HFF-Myc (cell line): ENCODE measurements around the gene LDLRAD4.

Experiments used
- DNase-seq: peaks from one replicate; pipeline ENCODE4 v3.0.0-alpha.2; 2011; ENCODE audit warnings: low read depth; ENCODE audit errors: extremely low read depth
- H3K4me3 ChIP-seq: replicated peaks from 2 replicates; pipeline ENCODE4 v1.5.1; 2011; ENCODE audit warnings: low read depth, mild to moderate bottlenecking, control low read depth, low read length
- TF ChIP-seq, protein P1 (sequence below): IDR thresholded peaks from 2 replicates; pipeline ENCODE4 v1.5.1; 2012; ENCODE audit warnings: mild to moderate bottlenecking, low read depth, low read length, control low read depth; ENCODE audit errors: missing control alignments

LDLRAD4 gene

DNA sequence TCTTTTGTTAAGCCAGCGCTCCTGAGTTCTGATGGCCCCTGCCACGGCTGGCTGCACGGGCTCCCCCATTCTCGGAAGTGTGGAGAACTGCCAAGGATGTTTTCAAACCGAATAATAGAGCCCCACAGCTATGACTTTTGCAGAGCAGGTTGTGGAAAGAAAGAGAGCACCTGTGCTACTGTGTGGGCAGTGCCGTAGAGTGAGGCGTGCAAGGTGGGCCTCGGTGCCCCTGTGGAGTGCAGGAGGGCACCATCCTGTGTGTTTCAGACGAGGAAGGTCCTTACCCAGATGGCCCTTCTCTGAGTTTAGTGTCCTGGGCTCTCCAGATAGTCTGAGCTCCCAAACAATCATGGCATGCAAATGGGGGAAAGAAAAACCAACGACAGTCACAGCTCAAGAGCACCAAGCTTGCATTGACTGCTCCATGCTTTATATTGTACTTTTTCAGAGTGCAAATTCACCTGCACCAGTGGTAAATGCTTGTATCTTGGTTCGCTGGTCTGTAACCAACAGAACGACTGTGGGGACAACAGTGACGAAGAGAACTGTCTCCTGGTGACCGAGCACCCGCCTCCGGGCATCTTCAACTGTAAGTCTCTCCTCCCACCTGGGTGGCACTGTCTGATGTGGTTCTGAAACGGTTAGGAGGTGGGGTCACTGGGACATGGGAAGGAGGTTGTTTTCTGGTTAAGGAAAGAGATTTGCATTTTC lies 219.4 kb downstream of the LDLRAD4 start:
- H3K4me3 ChIP-seq, result no peak overlapping the region
- TF ChIP-seq, protein P1, sequence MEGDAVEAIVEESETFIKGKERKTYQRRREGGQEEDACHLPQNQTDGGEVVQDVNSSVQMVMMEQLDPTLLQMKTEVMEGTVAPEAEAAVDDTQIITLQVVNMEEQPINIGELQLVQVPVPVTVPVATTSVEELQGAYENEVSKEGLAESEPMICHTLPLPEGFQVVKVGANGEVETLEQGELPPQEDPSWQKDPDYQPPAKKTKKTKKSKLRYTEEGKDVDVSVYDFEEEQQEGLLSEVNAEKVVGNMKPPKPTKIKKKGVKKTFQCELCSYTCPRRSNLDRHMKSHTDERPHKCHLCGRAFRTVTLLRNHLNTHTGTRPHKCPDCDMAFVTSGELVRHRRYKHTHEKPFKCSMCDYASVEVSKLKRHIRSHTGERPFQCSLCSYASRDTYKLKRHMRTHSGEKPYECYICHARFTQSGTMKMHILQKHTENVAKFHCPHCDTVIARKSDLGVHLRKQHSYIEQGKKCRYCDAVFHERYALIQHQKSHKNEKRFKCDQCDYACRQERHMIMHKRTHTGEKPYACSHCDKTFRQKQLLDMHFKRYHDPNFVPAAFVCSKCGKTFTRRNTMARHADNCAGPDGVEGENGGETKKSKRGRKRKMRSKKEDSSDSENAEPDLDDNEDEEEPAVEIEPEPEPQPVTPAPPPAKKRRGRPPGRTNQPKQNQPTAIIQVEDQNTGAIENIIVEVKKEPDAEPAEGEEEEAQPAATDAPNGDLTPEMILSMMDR, result no peak
- no peak for DNase-seq

DNA sequence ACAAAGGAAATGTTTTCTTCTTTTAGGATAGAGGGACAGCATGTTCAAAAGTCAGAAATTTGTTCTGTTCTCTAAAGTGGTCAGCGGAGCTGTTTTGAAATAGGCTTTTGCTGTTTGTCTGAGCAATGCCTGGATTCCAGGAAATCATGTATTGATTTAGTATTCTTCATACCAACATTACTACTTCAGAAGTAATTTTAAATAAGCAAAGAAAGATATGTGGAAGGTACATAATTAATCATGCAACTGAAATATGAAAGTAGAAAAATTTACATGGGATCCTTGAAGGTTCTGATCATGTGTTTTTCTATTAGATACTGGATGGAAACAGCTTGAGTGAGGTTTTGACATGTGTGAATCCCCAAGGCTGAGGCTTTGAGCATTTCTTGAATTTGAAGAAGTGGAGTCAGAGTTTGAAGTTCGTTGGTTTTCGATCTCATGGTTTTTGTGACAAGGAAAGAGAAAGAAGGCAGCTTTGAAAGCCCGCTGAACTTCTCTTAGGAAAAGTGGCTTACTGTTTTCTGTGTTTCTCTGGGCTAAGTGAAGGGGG lies 220.0 kb downstream of the LDLRAD4 start:
- DNase-seq, result no peak
- TF ChIP-seq, protein P1, result no peak
- H3K4me3 ChIP-seq, result no peak overlapping the region

DNA sequence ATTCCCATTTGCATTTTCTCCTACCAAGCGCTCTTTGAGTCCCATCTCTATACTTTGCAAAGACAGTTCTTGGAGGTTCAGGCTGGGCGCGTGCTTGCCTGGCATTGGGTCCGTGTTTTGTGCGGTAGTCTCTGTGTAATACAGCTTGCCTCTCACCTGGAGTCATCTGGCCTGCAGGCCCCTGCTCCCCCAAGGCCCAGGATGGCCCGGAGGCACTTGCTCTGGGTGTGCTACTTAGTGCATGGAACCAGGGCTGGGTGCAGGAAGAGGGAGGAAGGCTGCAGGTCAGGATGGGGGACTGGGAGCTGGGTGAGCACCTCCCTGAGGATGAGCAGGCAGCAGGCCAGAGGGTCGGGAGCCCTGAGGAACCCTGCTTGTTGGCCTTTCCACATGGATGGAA lies 220.9 kb downstream of the LDLRAD4 start:
- TF ChIP-seq, protein P1, result no peak
- DNase-seq, result no peak
- no peak overlapping the region for H3K4me3 ChIP-seq

DNA sequence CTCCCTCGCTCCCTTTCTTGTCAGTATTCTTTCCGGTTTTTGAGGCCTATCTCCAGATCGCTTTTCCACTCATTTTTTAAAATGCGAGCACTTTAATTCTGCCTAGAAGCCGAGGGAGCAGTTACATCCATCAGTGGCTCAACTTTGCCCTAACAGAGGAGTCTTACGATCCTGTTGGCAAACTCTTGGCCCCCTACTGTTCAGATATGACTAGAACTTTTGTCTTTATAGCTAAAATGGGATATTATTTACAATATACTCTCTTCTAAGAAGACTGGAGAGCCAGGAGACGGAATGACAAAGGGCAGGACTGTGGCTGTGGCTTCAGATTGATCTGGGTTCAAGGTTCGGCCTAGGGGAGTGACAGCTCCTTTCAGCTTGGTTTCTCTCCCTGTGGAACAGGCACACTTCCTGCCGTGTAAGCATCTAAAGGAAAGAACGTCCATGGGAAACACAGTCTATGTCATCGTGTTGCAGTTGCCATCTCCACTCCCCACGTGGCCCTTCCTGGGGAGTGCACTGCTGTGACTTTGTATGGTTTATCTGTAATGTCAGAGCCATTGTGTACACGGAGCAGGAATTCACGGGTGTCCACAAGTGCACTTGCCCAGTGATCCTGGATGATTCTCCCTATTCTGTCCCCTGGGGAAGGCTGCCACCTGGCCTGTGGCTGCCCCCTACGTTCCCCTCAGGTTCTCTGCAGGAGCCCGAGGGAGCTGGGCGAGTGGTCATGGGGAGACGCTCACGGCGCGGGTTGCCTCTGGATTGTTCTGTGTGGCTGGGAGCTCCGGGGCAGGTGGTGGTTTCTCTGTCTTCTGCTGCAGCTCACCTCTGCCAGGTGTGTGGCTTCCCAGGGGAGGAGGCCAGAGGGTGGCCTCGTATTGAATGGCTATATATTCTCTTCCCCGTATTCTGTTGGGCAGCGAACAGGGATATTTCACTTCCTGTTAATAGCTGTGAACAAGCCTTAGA lies 222.0 kb downstream of the LDLRAD4 start:
- DNase-seq, result no peak
- TF ChIP-seq, protein P1, result peak; percentile 16
- H3K4me3 ChIP-seq, result no peak overlapping the region

DNA sequence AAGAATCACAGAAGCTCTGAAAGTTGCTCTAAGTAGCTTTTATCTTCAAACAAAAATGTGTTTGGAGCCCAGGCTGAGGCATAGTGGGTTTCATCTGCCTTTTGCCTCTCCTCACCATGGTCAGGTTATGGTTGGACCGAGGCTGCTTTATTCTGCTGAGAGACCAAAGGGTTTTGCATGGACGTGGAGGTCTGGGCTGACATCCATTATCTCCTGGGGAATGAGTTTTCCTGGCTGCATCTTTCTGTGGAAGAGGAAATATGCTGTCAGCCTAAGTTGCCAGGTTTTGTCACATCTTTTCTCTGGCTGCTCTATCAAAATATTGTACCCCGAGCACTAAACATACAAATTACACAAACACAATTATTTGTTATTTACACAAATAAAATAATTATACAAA lies 223.2 kb downstream of the LDLRAD4 start:
- DNase-seq, result no peak
- H3K4me3 ChIP-seq, result no peak overlapping the region
- TF ChIP-seq, protein P1, result no peak

DNA sequence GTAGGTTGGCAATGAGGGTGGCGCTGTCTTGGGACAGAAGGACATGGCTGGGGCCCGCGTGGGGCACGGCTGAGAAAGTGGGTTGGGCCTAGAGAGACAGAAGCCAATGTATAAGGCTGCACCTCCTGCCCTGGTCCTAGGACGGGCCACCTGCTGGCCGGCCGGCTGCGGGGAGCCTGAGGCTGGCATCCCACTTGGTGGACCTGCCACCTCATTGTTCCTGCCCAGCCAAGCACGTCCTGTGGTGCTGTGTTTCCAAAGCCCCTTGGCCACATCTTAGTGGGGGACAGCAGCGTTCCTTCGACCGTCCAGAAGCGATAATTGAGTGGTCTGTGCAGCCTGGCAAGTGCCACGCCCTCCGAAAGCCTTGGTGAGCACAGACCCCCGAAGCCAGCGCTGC lies 223.9 kb downstream of the LDLRAD4 start:
- no peak for DNase-seq
- no peak overlapping the region for H3K4me3 ChIP-seq
- TF ChIP-seq, protein P1, result no peak
